H9 (cell line): ENCODE results near the gene PAMR1. TPM values are rescaled to one million over a fixed set of nuclear protein-coding genes. Genes with fewer than 3 reads are reported as not detected.

Experiments
- DNase-seq: peaks from one replicate; pipeline ENCODE4 v3.0.0-alpha.2; 2017
- H2AFZ ChIP-seq: one replicate; pipeline ENCODE4 v1.6.1; 2013; ENCODE audit warnings: mild to moderate bottlenecking, low read length, control low read depth, moderate library complexity
- H2AK5ac ChIP-seq: 2 replicates; pipeline ENCODE4 v1.6.1; 2013; ENCODE audit warnings: low read length, control low read depth, mixed read lengths; ENCODE audit not compliant: insufficient read length
- H2BK120ac ChIP-seq: one replicate; pipeline ENCODE4 v1.6.1; 2013; ENCODE audit warnings: low read depth, mild to moderate bottlenecking, low read length, control low read depth, inconsistent platforms; ENCODE audit not compliant: poor library complexity, severe bottlenecking
- H2BK12ac ChIP-seq: 2 replicates; pipeline ENCODE4 v1.6.1; 2013; ENCODE audit warnings: low read length, control low read depth, mixed read lengths, low read depth; ENCODE audit not compliant: insufficient read length
- H2BK15ac ChIP-seq: 2 replicates; pipeline ENCODE4 v1.6.1; 2013; ENCODE audit warnings: low read depth, low read length, control low read depth
- H2BK20ac ChIP-seq: one replicate; pipeline ENCODE4 v1.6.1; 2013; ENCODE audit warnings: low read depth, mild to moderate bottlenecking, low read length, control low read depth, inconsistent platforms; ENCODE audit not compliant: poor library complexity, severe bottlenecking
- H2BK5ac ChIP-seq: 2 replicates; pipeline ENCODE4 v1.6.1; 2013; ENCODE audit warnings: low read length, control low read depth, mixed read lengths; ENCODE audit not compliant: insufficient read length
- H3K14ac ChIP-seq: 2 replicates; pipeline ENCODE4 v1.6.1; 2013; ENCODE audit warnings: low read length, control low read depth; ENCODE audit not compliant: insufficient read depth
- H3K18ac ChIP-seq: 2 replicates; pipeline ENCODE4 v1.6.1; 2013; ENCODE audit warnings: low read depth, mild to moderate bottlenecking, mixed read lengths, low read length, control low read depth; ENCODE audit not compliant: insufficient read length
- H3K23ac ChIP-seq: 2 replicates; pipeline ENCODE4 v1.6.1; 2013; ENCODE audit warnings: low read length, control low read depth, mixed read lengths, low read depth; ENCODE audit not compliant: insufficient read length
- H3K23me2 ChIP-seq: 2 replicates; pipeline ENCODE4 v1.6.1; 2013; ENCODE audit warnings: low read depth, mild to moderate bottlenecking, mixed read lengths, low read length, control low read depth; ENCODE audit not compliant: insufficient read length, poor library complexity, severe bottlenecking
- H3K27ac ChIP-seq: 2 replicates; pipeline ENCODE4 v1.5.1; 2013; ENCODE audit warnings: low read length, control low read depth, mixed read lengths, low read depth; ENCODE audit not compliant: insufficient read length
- H3K27me3 ChIP-seq: 2 replicates; pipeline ENCODE4 v1.6.1; 2013; ENCODE audit warnings: low read length, control low read depth, inconsistent platforms; ENCODE audit not compliant: insufficient read depth
- H3K4ac ChIP-seq: 2 replicates; pipeline ENCODE4 v1.6.1; 2013; ENCODE audit warnings: low read depth, mild to moderate bottlenecking, control low read depth, inconsistent platforms, low read length, moderate library complexity
- H3K4me1 ChIP-seq: 2 replicates; pipeline ENCODE4 v1.6.1; 2013; ENCODE audit warnings: low read length, control low read depth, inconsistent platforms; ENCODE audit not compliant: insufficient read depth
- H3K4me2 ChIP-seq: 2 replicates; pipeline ENCODE4 v1.6.1; 2013; ENCODE audit warnings: low read length, control low read depth, mixed read lengths; ENCODE audit not compliant: insufficient read length, insufficient read depth
- H3K56ac ChIP-seq: 2 replicates; pipeline ENCODE4 v1.6.1; 2013; ENCODE audit warnings: low read depth, mild to moderate bottlenecking, mixed read lengths, low read length, control low read depth; ENCODE audit not compliant: insufficient read length
- H3K79me1 ChIP-seq: 2 replicates; pipeline ENCODE4 v1.6.1; 2013; ENCODE audit warnings: low read depth, mild to moderate bottlenecking, moderate library complexity, low read length, control low read depth, inconsistent platforms; ENCODE audit not compliant: insufficient read depth, poor library complexity, severe bottlenecking
- H3K79me2 ChIP-seq: 2 replicates; pipeline ENCODE4 v1.6.1; 2013; ENCODE audit warnings: low read length, control low read depth, inconsistent platforms; ENCODE audit not compliant: insufficient read depth
- H3K9ac ChIP-seq: 2 replicates; pipeline ENCODE4 v1.6.1; 2013; ENCODE audit warnings: low read length, control low read depth, mixed read lengths; ENCODE audit not compliant: insufficient read length; ENCODE audit errors: extremely low read depth
- H3K9me3 ChIP-seq: one replicate; pipeline ENCODE4 v1.6.1; 2013; ENCODE audit warnings: low read depth, low read length, inconsistent platforms; ENCODE audit not compliant: control insufficient read depth
- H3T11ph ChIP-seq: one replicate; pipeline ENCODE4 v1.6.1; 2013; ENCODE audit warnings: mild to moderate bottlenecking, low read length, control low read depth, inconsistent platforms
- H4K20me1 ChIP-seq: one replicate; pipeline ENCODE4 v1.6.1; 2013; ENCODE audit not compliant: control insufficient read depth, insufficient read length, insufficient read depth
- H4K5ac ChIP-seq: 2 replicates; pipeline ENCODE4 v1.6.1; 2013; ENCODE audit warnings: low read depth, mild to moderate bottlenecking, mixed read lengths, low read length, control low read depth; ENCODE audit not compliant: insufficient read length
- H4K8ac ChIP-seq: replicated peaks from 2 replicates; pipeline ENCODE4 v1.6.1; 2013; ENCODE audit warnings: low read length, control low read depth, mixed read lengths, low read depth; ENCODE audit not compliant: insufficient read length
- H4K91ac ChIP-seq: 2 replicates; pipeline ENCODE4 v1.6.1; 2013; ENCODE audit warnings: low read depth, mild to moderate bottlenecking, moderate library complexity, mixed read lengths, low read length, control low read depth; ENCODE audit not compliant: insufficient read length
- H3K27ac Mint-ChIP-seq, 3 experiments: 2 replicates in 2 of 3; 3 replicates in 1 of 3; pipeline ENCODE4 v1.8.0; 2020 to 2021; ENCODE audit warnings: mixed read lengths in 3 of 3, mild to moderate bottlenecking in 1 of 3, moderate library complexity in 1 of 3
- H3K27me3 Mint-ChIP-seq: 2 replicates; pipeline ENCODE4 v1.8.0; 2021; ENCODE audit warnings: low read depth, mild to moderate bottlenecking, moderate library complexity, mixed read lengths
- H3K36me3 Mint-ChIP-seq, 3 experiments: 2 replicates in 2 of 3; 3 replicates in 1 of 3; pipeline ENCODE4 v1.8.0; 2020 to 2021; ENCODE audit warnings: low read depth in 3 of 3, mixed read lengths in 3 of 3; ENCODE audit not compliant: insufficient read depth in 1 of 3
- H3K4me1 Mint-ChIP-seq, 2 experiments: 2 replicates each; pipeline ENCODE4 v1.8.0; 2020; ENCODE audit warnings: mixed read lengths in 2 of 2
- H3K4me3 Mint-ChIP-seq, 2 experiments: 2 replicates in 1 of 2; 3 replicates in 1 of 2; pipeline ENCODE4 v1.8.0; 2020 to 2021; ENCODE audit warnings: mild to moderate bottlenecking in 2 of 2, mixed read lengths in 2 of 2, moderate library complexity in 1 of 2
- H3K9me3 Mint-ChIP-seq, 2 experiments: 2 replicates in 1 of 2; 3 replicates in 1 of 2; pipeline ENCODE4 v1.8.0; 2020; ENCODE audit warnings: mild to moderate bottlenecking in 2 of 2, mixed read lengths in 2 of 2, moderate library complexity in 1 of 2
- WGBS: extraction: QIAGEN DNeasy Blood & Tissue Kit; methylation state at CpG from one replicate; pipeline ENCODE4 v1.1.7; 2013; ENCODE audit warnings: missing lambda C conversion rate, low lambda C conversion rate, mixed read lengths; ENCODE audit not compliant: insufficient read length; ENCODE audit errors: extremely low coverage; 5-methylcytosine and 5-hydroxymethylcytosine counted together
- total RNA-seq: library from RNA; stranded (reverse); gene quantifications from 2 replicates; pipeline ENCODE4 v1.2.1, GENCODE V29; 2021
- TF ChIP-seq, protein P1 (sequence below): fragments of 200-600 bp; sonication (generic); conservative IDR thresholded peaks from 3 replicates; pipeline ENCODE4 v1.8.0; 2021; ENCODE audit warnings: antibody characterized with exemption, mild to moderate bottlenecking

PAMR1 gene
- total RNA-seq, 1 experiment from 2014 or later: 2.4 TPM

- Histone ChIP-seq H4K20me1 (no peaks in the 10 kb centered on the region), H3K18ac (no peak overlapping the region), H3K9ac (no peak overlapping the region), H3K14ac (no peak overlapping the region), H4K5ac (no peak overlapping the region), H3K23ac (no peak overlapping the region), H3K56ac (no peak overlapping the region), H3K79me2 (no peaks in the 10 kb centered on the region), H3K27ac (no peak overlapping the region), H2AFZ (no peak overlapping the region), H3T11ph (no peak overlapping the region), H4K91ac (no peak overlapping the region), H3K9me3 (no peaks in the 10 kb centered on the region), H2BK120ac (no peak overlapping the region), H3K4ac (no peak overlapping the region), H2BK15ac (no peak overlapping the region), H3K4me2 (no peak overlapping the region), H3K23me2 (no peaks in the 10 kb centered on the region), H2BK5ac (no peak overlapping the region), H4K8ac (no peak overlapping the region), H2BK12ac (no peak overlapping the region), H3K4me1 (no peaks in the 10 kb centered on the region; the same call in none of the 2 replicates), H3K79me1 (no peaks in the 10 kb centered on the region), H2BK20ac (no peak overlapping the region), H2AK5ac (no peak overlapping the region), H3K27me3 (no peaks in the 10 kb centered on the region)
- H3K4me3 Mint-ChIP-seq: no peak overlapping the region
- H3K27ac Mint-ChIP-seq: no peak overlapping the region
- peaks cover 15% of the 10 kb centered on the region for H3K27me3 Mint-ChIP-seq
- H3K4me1 Mint-ChIP-seq: peaks cover 42 to 53% of the 10 kb centered on the region in 2 experiments
- peaks cover 0 to 2% of the 10 kb centered on the region in 2 experiments; a peak in 2 of 5 replicates for H3K9me3 Mint-ChIP-seq
- peaks cover 0 to 4% (median 0%) of the 10 kb centered on the region in 3 experiments; a peak in 1 of 7 replicates for H3K36me3 Mint-ChIP-seq
- no peak for DNase-seq
- TF ChIP-seq, protein P1, sequence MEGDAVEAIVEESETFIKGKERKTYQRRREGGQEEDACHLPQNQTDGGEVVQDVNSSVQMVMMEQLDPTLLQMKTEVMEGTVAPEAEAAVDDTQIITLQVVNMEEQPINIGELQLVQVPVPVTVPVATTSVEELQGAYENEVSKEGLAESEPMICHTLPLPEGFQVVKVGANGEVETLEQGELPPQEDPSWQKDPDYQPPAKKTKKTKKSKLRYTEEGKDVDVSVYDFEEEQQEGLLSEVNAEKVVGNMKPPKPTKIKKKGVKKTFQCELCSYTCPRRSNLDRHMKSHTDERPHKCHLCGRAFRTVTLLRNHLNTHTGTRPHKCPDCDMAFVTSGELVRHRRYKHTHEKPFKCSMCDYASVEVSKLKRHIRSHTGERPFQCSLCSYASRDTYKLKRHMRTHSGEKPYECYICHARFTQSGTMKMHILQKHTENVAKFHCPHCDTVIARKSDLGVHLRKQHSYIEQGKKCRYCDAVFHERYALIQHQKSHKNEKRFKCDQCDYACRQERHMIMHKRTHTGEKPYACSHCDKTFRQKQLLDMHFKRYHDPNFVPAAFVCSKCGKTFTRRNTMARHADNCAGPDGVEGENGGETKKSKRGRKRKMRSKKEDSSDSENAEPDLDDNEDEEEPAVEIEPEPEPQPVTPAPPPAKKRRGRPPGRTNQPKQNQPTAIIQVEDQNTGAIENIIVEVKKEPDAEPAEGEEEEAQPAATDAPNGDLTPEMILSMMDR: no peak
- no CpG with 5 or more reads among the region's 9 CpGs for WGBS
Observed at GRCh38 chr11:35545391-35546003, 20.1 kb upstream of the PAMR1 start.
